K562 (cell line): ENCODE measurements around the gene AREL1.

Experiments used
- ATF2 ChIP-seq: sonication (generic); formaldehyde crosslinking; IDR thresholded peaks from 2 replicates; pipeline ENCODE4 v1.8.1; 2022; ENCODE audit warnings: missing genetic modification reagents
- CBFB ChIP-seq: sonication (generic); formaldehyde crosslinking; IDR thresholded peaks from 2 replicates; pipeline ENCODE4 v1.4.0; 2020; ENCODE audit warnings: mild to moderate bottlenecking, missing genetic modification reagents
- CBX8 ChIP-seq: fragments of 200-600 bp; sonication (generic); IDR thresholded peaks from 2 replicates; pipeline ENCODE4 v1.6.1; 2012; ENCODE audit warnings: borderline replicate concordance, mixed run types, low read depth, mild to moderate bottlenecking, moderate library complexity, mixed read lengths, low read length, control low read depth, inconsistent platforms; ENCODE audit not compliant: poor library complexity, severe bottlenecking; ENCODE audit errors: extremely low read depth
- CEBPB ChIP-seq: fragments of 450-650 bp; IDR thresholded peaks from 2 replicates; pipeline ENCODE4 v1.6.1; 2016; ENCODE audit warnings: missing genetic modification characterization, missing compliant biosample characterization
- CREB1 ChIP-seq, 2 experiments: sonication (generic) in 1 of 2; formaldehyde crosslinking in 1 of 2; IDR thresholded peaks; 2 replicates each; pipeline versions ENCODE4 v1.6.1 to v1.8.0; 2012 to 2022; ENCODE audit warnings: inconsistent platforms in 1 of 2, mild to moderate bottlenecking in 1 of 2, missing genetic modification reagents in 1 of 2, moderate library complexity in 1 of 2
- CTCF ChIP-seq, 3 experiments: IDR thresholded peaks in 2 of 3; conservative IDR thresholded peaks in 1 of 3; 2 replicates each; pipeline ENCODE4 v1.5.1; 2011 to 2012; ENCODE audit warnings: low read length in 3 of 3, mild to moderate bottlenecking in 3 of 3, control low read depth in 2 of 3, improper control_type of control experiment in 1 of 3, inconsistent platforms in 1 of 3, low read depth in 1 of 3, mixed read lengths in 1 of 3, moderate library complexity in 1 of 3; ENCODE audit not compliant: insufficient read depth in 2 of 3
- DNMT1 ChIP-seq: fragments of 450-650 bp; IDR thresholded peaks from 2 replicates; pipeline ENCODE4 v1.6.1; 2016; ENCODE audit warnings: antibody characterized with exemption, mild to moderate bottlenecking
- FOXJ3 ChIP-seq: sonication (generic); formaldehyde crosslinking; IDR thresholded peaks from 2 replicates; pipeline ENCODE4 v1.4.0; 2020; ENCODE audit warnings: mild to moderate bottlenecking, missing genetic modification reagents
- JUND ChIP-seq, 2 experiments: IDR thresholded peaks; 2 replicates in 1 of 2; 3 replicates in 1 of 2; pipeline ENCODE4 v1.6.1; 2011; ENCODE audit warnings: borderline replicate concordance in 2 of 2, low read depth in 2 of 2, low read length in 2 of 2, improper control_type of control experiment in 1 of 2, missing biosample characterization in 1 of 2, missing genetic modification characterization in 1 of 2, missing genetic modification reagents in 1 of 2
- MGA ChIP-seq: fragments of 450-650 bp; IDR thresholded peaks from 2 replicates; pipeline ENCODE4 v1.6.1; 2016; ENCODE audit warnings: mild to moderate bottlenecking, moderate library complexity
- RAD21 ChIP-seq, 2 experiments: fragments of 250-450 bp in 1 of 2; fragments of 450-650 bp in 1 of 2; sonication (Bioruptor Pico) in 1 of 2; formaldehyde crosslinking in 1 of 2; IDR thresholded peaks in 1 of 2; conservative IDR thresholded peaks in 1 of 2; 2 replicates each; pipeline versions ENCODE4 v1.4.0 to v1.8.0; 2020 to 2022; ENCODE audit warnings: mild to moderate bottlenecking in 2 of 2, moderate library complexity in 1 of 2
- SREBF2 ChIP-seq: sonication (generic); formaldehyde crosslinking; IDR thresholded peaks from 2 replicates; pipeline ENCODE4 v1.4.0; 2020; ENCODE audit warnings: mild to moderate bottlenecking, missing genetic modification reagents
- STAT6 ChIP-seq: sonication (generic); formaldehyde crosslinking; IDR thresholded peaks from 2 replicates; pipeline ENCODE4 v1.8.1; 2023; ENCODE audit warnings: mild to moderate bottlenecking, missing genetic modification reagents
- ZBTB5 ChIP-seq: fragments of 450-650 bp; IDR thresholded peaks from 2 replicates; pipeline ENCODE4 v1.6.1; 2017; ENCODE audit warnings: antibody characterized with exemption

- TF ChIP-seq CTCF (IDR thresholded peaks at IDR 0.05 in 2 of 3, conservative IDR thresholded peaks at IDR 0.05 in 1 of 3; ENCODE audit: insufficient read depth in 2 of 3, low read depth in 1 of 3, low read length in 3 of 3): no peak
- no peak for TF ChIP-seq DNMT1
- TF ChIP-seq CBFB (CRISPR knock-in tag): no peak
- TF ChIP-seq ATF2: no peak
- no peak for TF ChIP-seq JUND (IDR thresholded peaks at IDR 0.05; ENCODE audit: borderline replicate concordance, low read depth, low read length)
- TF ChIP-seq JUND (tag; IDR thresholded peaks at IDR 0.05; ENCODE audit: borderline replicate concordance, low read depth, low read length): no peak
- TF ChIP-seq CREB1 (IDR thresholded peaks at IDR 0.05): no peak
- no peak for TF ChIP-seq CREB1 (CRISPR knock-in tag; IDR thresholded peaks at IDR 0.05)
- TF ChIP-seq CBX8: no peak
- no peak for TF ChIP-seq STAT6 (CRISPR knock-in tag)
- no peak for TF ChIP-seq SREBF2 (CRISPR knock-in tag)
- no peak for TF ChIP-seq FOXJ3 (CRISPR knock-in tag)
- TF ChIP-seq ZBTB5: no peak
- TF ChIP-seq RAD21 (CRISPR knock-in tag; conservative IDR thresholded peaks at IDR 0.05 in 1 of 2, IDR thresholded peaks at IDR 0.05 in 1 of 2): no peak
- TF ChIP-seq MGA: no peak
- TF ChIP-seq CEBPB: no peak
Measured at GRCh38 chr14:74685056-74685455, 27.8 kb downstream of the AREL1 start.
